MM.1S (cell line): ENCODE data around the gene ATG2B.
A peak's percentile ranks its signal among the peaks of the same experiment; 100 is the strongest.

Experiments
- DNase-seq: peaks from one replicate; pipeline ENCODE4 v3.0.0-alpha.2; 2015
- H2AFZ ChIP-seq: fragments of 300-600 bp; sonication (generic); 2 replicates; pipeline ENCODE4 v1.6.0; 2016; ENCODE audit warnings: antibody characterized with exemption, low read length
- H3F3A ChIP-seq: fragments of 300-600 bp; sonication (generic); 2 replicates; pipeline ENCODE4 v1.6.1; 2016; ENCODE audit warnings: mild to moderate bottlenecking, antibody characterized with exemption, low read length, moderate library complexity, mixed read lengths; ENCODE audit not compliant: insufficient read depth
- H3K27ac ChIP-seq: fragments of 300-600 bp; sonication (generic); 2 replicates; pipeline ENCODE4 v1.5.1; 2016; ENCODE audit warnings: mild to moderate bottlenecking, low read length
- H3K27me3 ChIP-seq: fragments of 300-600 bp; sonication (generic); replicated peaks from 2 replicates; pipeline ENCODE4 v1.6.0; 2016; ENCODE audit warnings: low read length; ENCODE audit not compliant: insufficient read depth
- H3K36me3 ChIP-seq: fragments of 300-600 bp; sonication (generic); replicated peaks from 2 replicates; pipeline ENCODE4 v1.6.1; 2016; ENCODE audit warnings: mild to moderate bottlenecking, low read length, mixed read lengths; ENCODE audit not compliant: insufficient read depth
- H3K4me1 ChIP-seq: fragments of 300-600 bp; sonication (generic); 2 replicates; pipeline ENCODE4 v1.6.1; 2016; ENCODE audit warnings: low read length, mixed read lengths
- H3K4me2 ChIP-seq: fragments of 300-600 bp; sonication (generic); 2 replicates; pipeline ENCODE4 v1.6.0; 2016; ENCODE audit warnings: low read depth, low read length
- H3K4me3 ChIP-seq: fragments of 300-600 bp; sonication (generic); 2 replicates; pipeline ENCODE4 v1.5.1; 2016; ENCODE audit warnings: low read length, mixed read lengths
- H3K79me2 ChIP-seq: fragments of 300-600 bp; sonication (generic); 2 replicates; pipeline ENCODE4 v1.6.1; 2016; ENCODE audit warnings: mixed run types, low read length, mixed read lengths
- H3K9ac ChIP-seq: fragments of 300-600 bp; sonication (generic); 2 replicates; pipeline ENCODE4 v1.6.1; 2016; ENCODE audit warnings: low read length, mixed read lengths
- H3K9me2 ChIP-seq: fragments of 300-600 bp; sonication (generic); replicated peaks from 2 replicates; pipeline ENCODE4 v1.6.1; 2016; ENCODE audit warnings: mild to moderate bottlenecking, low read length, mixed read lengths; ENCODE audit not compliant: insufficient read depth
- H3K9me3 ChIP-seq: fragments of 300-600 bp; sonication (generic); replicated peaks from 2 replicates; pipeline ENCODE4 v1.6.1; 2016; ENCODE audit warnings: mild to moderate bottlenecking, low read length, mixed read lengths; ENCODE audit not compliant: insufficient read depth
- H4K20me1 ChIP-seq: fragments of 300-600 bp; sonication (generic); 2 replicates; pipeline ENCODE4 v1.6.1; 2016; ENCODE audit warnings: mild to moderate bottlenecking, low read length, moderate library complexity, mixed read lengths; ENCODE audit not compliant: insufficient read depth
- CTCF ChIP-seq: fragments of 300-600 bp; sonication (generic); IDR thresholded peaks from 2 replicates; pipeline ENCODE4 v1.5.1; 2016; ENCODE audit warnings: antibody characterized with exemption, low read length, mixed read lengths
- EZH2 ChIP-seq: fragments of 300-600 bp; sonication (generic); optimal IDR thresholded peaks from 2 replicates; pipeline ENCODE3; 2017; ENCODE audit warnings: low read depth, mild to moderate bottlenecking, antibody characterized with exemption, low read length, mixed read lengths
- EZH2phosphoT487 ChIP-seq: fragments of 300-600 bp; sonication (generic); IDR thresholded peaks from 2 replicates; pipeline ENCODE4 v1.6.1; 2018; ENCODE audit warnings: antibody characterized with exemption, low read length

Gene ATG2B

GRCh38 chr14:96383445-96383844 lies 20.3 kb upstream of the ATG2B start:
- no peak overlapping the region for H2AFZ ChIP-seq
- no peaks in the 10 kb centered on the region for H4K20me1 ChIP-seq
- H3F3A ChIP-seq, result peaks cover 3% of the 10 kb centered on the region; the same call in 1 of the 2 replicates
- H3K9me2 ChIP-seq, result no peaks in the 10 kb centered on the region
- H3K9me3 ChIP-seq, result no peaks in the 10 kb centered on the region
- no peaks in the 10 kb centered on the region for H3K36me3 ChIP-seq
- TF ChIP-seq EZH2phosphoT487, result no peak
- no peak for TF ChIP-seq CTCF
- TF ChIP-seq EZH2, result no peak
- H3K27ac ChIP-seq, result no peak overlapping the region
- H3K79me2 ChIP-seq, result no peaks in the 10 kb centered on the region
- no peak overlapping the region for H3K4me3 ChIP-seq
- H3K9ac ChIP-seq, result no peak overlapping the region
- H3K27me3 ChIP-seq, result no peaks in the 10 kb centered on the region
- no peak overlapping the region for H3K4me2 ChIP-seq
- no peak for DNase-seq
- H3K4me1 ChIP-seq, result no peaks in the 10 kb centered on the region; the same call in 1 of the 2 replicates

DNA sequence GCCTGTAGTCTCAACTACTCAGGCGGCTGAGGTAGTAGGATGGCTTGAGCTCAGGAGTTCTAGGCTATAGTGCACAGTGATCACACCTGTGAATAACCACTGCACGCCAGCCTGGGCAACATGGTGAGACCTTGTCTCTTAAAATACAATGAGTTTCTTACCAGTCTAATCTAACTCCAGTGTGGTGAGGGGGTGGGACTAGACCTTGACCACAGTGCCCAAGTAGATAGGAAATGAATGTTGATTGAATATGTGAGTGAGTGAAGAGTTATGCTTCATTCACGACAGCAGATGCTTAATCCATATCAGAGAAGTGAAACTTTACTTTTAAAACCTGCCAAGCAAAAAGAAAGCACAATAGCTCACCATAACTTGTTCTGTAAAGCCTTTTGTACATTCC lies 17.6 kb upstream of the ATG2B start:
- H3K4me2 ChIP-seq, result peak overlapping the region; percentile 45; the same call in 1 of the 2 replicates
- H3K4me3 ChIP-seq, result no peak overlapping the region; the same call in 1 of the 2 replicates
- no peaks in the 10 kb centered on the region for H3K36me3 ChIP-seq
- H3K9me3 ChIP-seq, result no peaks in the 10 kb centered on the region
- no peaks in the 10 kb centered on the region for H3K9me2 ChIP-seq
- no peak overlapping the region for H2AFZ ChIP-seq
- DNase-seq, result peak; percentile 78
- TF ChIP-seq EZH2, result no peak
- TF ChIP-seq CTCF, result no peak
- no peak for TF ChIP-seq EZH2phosphoT487
- H3K79me2 ChIP-seq, result no peaks in the 10 kb centered on the region
- H4K20me1 ChIP-seq, result no peaks in the 10 kb centered on the region
- H3K27me3 ChIP-seq, result no peaks in the 10 kb centered on the region
- peaks cover 3% of the 10 kb centered on the region; the same call in 1 of the 2 replicates for H3F3A ChIP-seq
- no peaks in the 10 kb centered on the region; the same call in 1 of the 2 replicates for H3K4me1 ChIP-seq
- H3K27ac ChIP-seq, result peak overlapping the region; percentile 59; the same call in 1 of the 2 replicates
- no peak overlapping the region for H3K9ac ChIP-seq

GRCh38 chr14:96376093-96376492 lies 13.0 kb upstream of the ATG2B start:
- Histone ChIP-seq H3K27ac (no peak overlapping the region), H3K4me1 (no peaks in the 10 kb centered on the region; the same call in 1 of the 2 replicates), H3K79me2 (no peaks in the 10 kb centered on the region), H3K36me3 (no peaks in the 10 kb centered on the region), H3K4me2 (no peak overlapping the region), H3K9me2 (no peaks in the 10 kb centered on the region), H3K9ac (no peak overlapping the region), H3K9me3 (no peaks in the 10 kb centered on the region), H3K4me3 (no peak overlapping the region), H2AFZ (no peak overlapping the region), H3K27me3 (no peaks in the 10 kb centered on the region), H3F3A (peaks cover under 1% of the 10 kb centered on the region; the same call in 1 of the 2 replicates), H4K20me1 (no peaks in the 10 kb centered on the region)
- no peak for TF ChIP-seq EZH2phosphoT487
- no peak for TF ChIP-seq CTCF
- TF ChIP-seq EZH2, result no peak
- no peak for DNase-seq
